ENCODE results near the gene IMMP1L.

GRCh38 chr11:31419138-31419537, 90.3 kb downstream of the IMMP1L start:
- no peak for TF ChIP-seq SPI1 (IDR thresholded peaks at IDR 0.05; ENCODE audit: borderline replicate concordance, low read depth)
- TF ChIP-seq CTCF (IDR thresholded peaks at IDR 0.05; ENCODE audit: insufficient read depth, low read length), result no peak
- no peak for TF ChIP-seq REST (IDR thresholded peaks at IDR 0.05; ENCODE audit: insufficient replicate concordance, low read depth)
- no peak for TF ChIP-seq POLR2AphosphoS5 (IDR thresholded peaks at IDR 0.05; ENCODE audit: low read depth)
- TF ChIP-seq GABPA (IDR thresholded peaks at IDR 0.05; ENCODE audit: low read depth), result no peak
